Activated CD4-positive, alpha-beta memory T cell treated with anti-CD3 and anti-CD28 coated beads for 36 hours (primary cell): Measurements from ENCODE around the gene ARHGAP1. TPM values are rescaled to one million over a fixed set of nuclear protein-coding genes. Genes with fewer than 3 reads are reported as not detected.

Experiments used
- CTCF ChIA-PET: fragments of 350-600 bp; sonication (Branson Sonifier 250); formaldehyde crosslinking; loops from one replicate; lab custom pipeline; 2021; ENCODE audit warnings: antibody characterized with exemption, inconsistent platforms; lab: Charles Lee
- POLR2A ChIA-PET: fragments of 350-600 bp; sonication (Branson Sonifier 250); formaldehyde crosslinking; loops from one replicate; lab custom pipeline; 2021; ENCODE audit warnings: antibody characterized with exemption; lab: Charles Lee
- DNase-seq: peaks from one replicate; pipeline ENCODE4 v3.0.0-alpha.2; 2020
- H3K27ac Mint-ChIP-seq: one replicate; pipeline ENCODE4 v1.8.0; 2021; ENCODE audit warnings: mixed read lengths
- H3K27me3 Mint-ChIP-seq: one replicate; pipeline ENCODE4 v1.8.0; 2021; ENCODE audit warnings: mixed read lengths
- H3K36me3 Mint-ChIP-seq: one replicate; pipeline ENCODE4 v1.8.0; 2021; ENCODE audit warnings: mixed read lengths
- H3K4me1 Mint-ChIP-seq: one replicate; pipeline ENCODE4 v1.8.0; 2021; ENCODE audit warnings: low read depth, mixed read lengths
- H3K4me3 Mint-ChIP-seq: one replicate; pipeline ENCODE4 v1.8.0; 2021; ENCODE audit warnings: mild to moderate bottlenecking, mixed read lengths
- H3K9me3 Mint-ChIP-seq: one replicate; pipeline ENCODE4 v1.8.0; 2021; ENCODE audit warnings: mixed read lengths
- intact Hi-C: fragments of 100-400 bp; cut with micrococcal nuclease; formaldehyde crosslinking; loops from one replicate; pipeline ENCODE4 v1.15.1; 2023
- total RNA-seq, 2 experiments: library from RNA; stranded (reverse); gene quantifications; one replicate each; pipeline ENCODE4 v1.2.3, GENCODE V29; 2021

Gene ARHGAP1
- total RNA-seq, 2 experiments from 2014 or later = 45.8 to 46.2 TPM

GRCh38 chr11:46682773-46683752 lies 17.4 kb downstream of the ARHGAP1 start:
- intact Hi-C loops = no loop called here
- Mint-ChIP-seq H3K27me3 (no peaks in the 10 kb centered on the region), H3K27ac (no peak overlapping the region), H3K4me3 (no peak overlapping the region), H3K36me3 (peaks cover 23% of the 10 kb centered on the region), H3K4me1 (peaks cover 2% of the 10 kb centered on the region), H3K9me3 (no peaks in the 10 kb centered on the region)
- ChIA-PET CTCF (interaction anchor here (1.4 kb wide), 1 partner anchor 12 kb away, joined by 3 read pairs; no protein-coding TSS in a partner anchor), POLR2A (interaction anchor here (0.7 kb wide), 1 partner anchor 16 kb away, joined by 3 read pairs; no protein-coding TSS in a partner anchor)
- DNase-seq = no peak

GRCh38 chr11:46681814-46682213 lies 18.6 kb downstream of the ARHGAP1 start:
- CTCF ChIA-PET = no interaction called here
- intact Hi-C loops = no loop called here
- POLR2A ChIA-PET = no interaction called here
- peaks cover 10% of the 10 kb centered on the region for H3K4me1 Mint-ChIP-seq
- no peaks in the 10 kb centered on the region for H3K9me3 Mint-ChIP-seq
- no peak overlapping the region for H3K27ac Mint-ChIP-seq
- no peaks in the 10 kb centered on the region for H3K27me3 Mint-ChIP-seq
- no peak overlapping the region for H3K4me3 Mint-ChIP-seq
- no peak for DNase-seq
- peaks cover 13% of the 10 kb centered on the region for H3K36me3 Mint-ChIP-seq

GRCh38 chr11:46680815-46681214 lies 19.6 kb downstream of the ARHGAP1 start:
- no peak for DNase-seq
- no peaks in the 10 kb centered on the region for H3K27me3 Mint-ChIP-seq
- POLR2A ChIA-PET = no interaction called here
- H3K27ac Mint-ChIP-seq = no peak overlapping the region
- CTCF ChIA-PET = interaction anchor here (0.5 kb wide), 1 partner anchor 11 kb away, joined by 3 read pairs; no protein-coding TSS in a partner anchor
- peaks cover 16% of the 10 kb centered on the region for H3K4me1 Mint-ChIP-seq
- intact Hi-C loops = no loop called here
- H3K36me3 Mint-ChIP-seq = peaks cover 11% of the 10 kb centered on the region
- H3K4me3 Mint-ChIP-seq = no peak overlapping the region
- no peaks in the 10 kb centered on the region for H3K9me3 Mint-ChIP-seq

GRCh38 chr11:46680164-46680760 lies 20.2 kb downstream of the ARHGAP1 start:
- Mint-ChIP-seq H3K27ac (no peak overlapping the region), H3K27me3 (no peaks in the 10 kb centered on the region), H3K36me3 (peaks cover 11% of the 10 kb centered on the region), H3K4me3 (no peak overlapping the region), H3K4me1 (peaks cover 21% of the 10 kb centered on the region), H3K9me3 (no peaks in the 10 kb centered on the region)
- DNase-seq = no peak
- CTCF ChIA-PET = no interaction called here
- POLR2A ChIA-PET = no interaction called here
- intact Hi-C loops = no loop called here

GRCh38 chr11:46679241-46680163 lies 20.9 kb downstream of the ARHGAP1 start:
- Mint-ChIP-seq H3K27ac (no peak overlapping the region), H3K27me3 (no peaks in the 10 kb centered on the region), H3K4me3 (no peak overlapping the region), H3K4me1 (peaks cover 29% of the 10 kb centered on the region), H3K36me3 (peaks cover 11% of the 10 kb centered on the region), H3K9me3 (no peaks in the 10 kb centered on the region)
- ChIA-PET POLR2A (no interaction called here), CTCF (no interaction called here)
- DNase-seq = no peak
- intact Hi-C loops = no loop called here

- Mint-ChIP-seq H3K36me3 (peaks cover 11% of the 10 kb centered on the region), H3K4me1 (peaks cover 37% of the 10 kb centered on the region), H3K9me3 (no peaks in the 10 kb centered on the region), H3K27me3 (no peaks in the 10 kb centered on the region), H3K4me3 (no peak overlapping the region), H3K27ac (no peak overlapping the region)
- intact Hi-C loops = no loop called here
- CTCF ChIA-PET = no interaction called here
- POLR2A ChIA-PET = no interaction called here
- no peak for DNase-seq
Measured at GRCh38 chr11:46678741-46679130, 21.7 kb downstream of the ARHGAP1 start.

GRCh38 chr11:46677991-46678740 lies 22.3 kb downstream of the ARHGAP1 start:
- H3K36me3 Mint-ChIP-seq = peaks cover 11% of the 10 kb centered on the region
- ChIA-PET POLR2A (no interaction called here), CTCF (no interaction called here)
- no peak overlapping the region for H3K4me3 Mint-ChIP-seq
- H3K27me3 Mint-ChIP-seq = no peaks in the 10 kb centered on the region
- H3K4me1 Mint-ChIP-seq = peaks cover 42% of the 10 kb centered on the region
- no peak for DNase-seq
- no peaks in the 10 kb centered on the region for H3K9me3 Mint-ChIP-seq
- no peak overlapping the region for H3K27ac Mint-ChIP-seq
- intact Hi-C loops = no loop called here

DNA sequence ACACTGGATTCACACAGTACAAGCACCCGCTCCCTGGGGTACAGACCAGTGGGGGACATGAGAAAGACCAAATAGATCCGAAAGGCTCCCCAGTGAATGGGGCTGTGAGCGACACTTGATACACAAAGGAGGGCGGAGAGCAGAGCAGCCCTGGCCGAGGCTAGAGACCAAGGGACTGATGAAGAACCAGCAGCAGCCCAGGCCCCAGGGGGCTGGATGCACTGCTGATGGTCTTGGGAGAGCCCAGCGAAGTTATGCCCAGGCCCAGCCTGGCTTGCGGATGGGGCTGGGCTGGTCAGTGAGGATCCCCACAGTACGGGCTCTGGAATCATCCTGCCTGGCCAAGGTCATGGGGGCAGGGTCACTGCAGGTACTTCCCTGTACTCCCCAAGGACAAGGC lies 23.2 kb downstream of the ARHGAP1 start:
- intact Hi-C loops = no loop called here
- no peak overlapping the region for H3K4me3 Mint-ChIP-seq
- H3K4me1 Mint-ChIP-seq = peaks cover 51% of the 10 kb centered on the region
- no peak for DNase-seq
- ChIA-PET POLR2A (no interaction called here), CTCF (no interaction called here)
- H3K27me3 Mint-ChIP-seq = no peaks in the 10 kb centered on the region
- peaks cover 13% of the 10 kb centered on the region for H3K36me3 Mint-ChIP-seq
- peak overlapping the region; percentile 53 for H3K27ac Mint-ChIP-seq
- H3K9me3 Mint-ChIP-seq = no peaks in the 10 kb centered on the region

DNA sequence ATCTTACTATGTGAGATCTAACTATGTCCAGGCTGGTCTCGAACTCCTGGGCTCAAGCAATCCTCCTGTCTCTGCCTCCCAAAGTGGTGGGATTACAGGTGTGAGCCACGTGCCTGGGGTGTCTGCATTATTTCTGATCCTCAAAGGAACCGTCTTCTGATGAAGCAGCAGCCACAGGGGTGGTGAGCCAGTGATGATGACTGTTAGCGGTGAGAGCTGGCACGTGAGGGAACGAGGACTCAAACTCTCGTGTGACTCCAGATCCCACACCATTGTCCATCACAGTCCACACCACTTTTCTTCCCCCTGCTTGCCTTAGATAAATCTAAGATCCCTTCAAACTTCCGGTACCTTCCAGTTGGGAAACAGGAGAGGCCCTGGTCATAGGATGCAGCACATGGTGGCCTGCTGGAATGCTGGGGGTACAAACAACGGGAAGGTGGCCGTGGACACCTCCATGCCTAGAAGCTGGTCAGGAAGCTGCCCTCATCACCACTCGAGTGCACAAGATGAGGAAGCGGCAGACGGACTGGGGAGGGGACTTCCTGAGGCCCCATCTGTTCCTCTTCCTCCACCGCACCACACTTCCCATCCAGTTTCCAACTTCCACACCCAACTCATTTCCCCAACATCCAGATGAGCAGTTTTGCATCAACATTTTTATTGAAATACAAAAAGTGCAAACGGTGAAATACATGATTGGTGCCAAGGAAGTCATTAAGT lies 23.8 kb downstream of the ARHGAP1 start:
- Mint-ChIP-seq H3K4me3 (no peak overlapping the region), H3K4me1 (peaks cover 57% of the 10 kb centered on the region), H3K36me3 (peaks cover 16% of the 10 kb centered on the region), H3K9me3 (no peaks in the 10 kb centered on the region), H3K27ac (peak overlapping the region; percentile 53), H3K27me3 (no peaks in the 10 kb centered on the region)
- no peak for DNase-seq
- CTCF ChIA-PET = no interaction called here
- POLR2A ChIA-PET = no interaction called here
- intact Hi-C loops = no loop called here

DNA sequence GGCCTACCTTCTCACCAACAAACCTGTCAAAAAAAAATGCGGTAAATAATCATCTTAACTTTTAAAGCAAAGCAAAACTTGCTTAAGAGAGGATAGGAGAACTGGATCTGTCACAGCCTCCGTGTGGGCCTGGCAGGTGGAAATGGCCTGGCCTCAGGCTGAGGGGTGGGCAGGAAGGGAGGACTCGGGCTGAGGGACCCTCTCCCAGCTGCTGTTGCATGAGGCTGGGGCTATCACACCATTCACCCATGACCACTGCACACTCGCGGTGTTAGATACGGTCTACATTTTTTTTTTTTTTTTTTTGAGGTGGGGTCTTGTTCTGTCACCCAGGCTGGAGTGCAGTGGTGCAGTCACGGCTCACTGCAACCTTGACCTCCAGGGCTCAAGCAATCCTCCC lies 24.5 kb downstream of the ARHGAP1 start:
- Mint-ChIP-seq H3K36me3 (peaks cover 19% of the 10 kb centered on the region), H3K27me3 (no peaks in the 10 kb centered on the region), H3K4me1 (peaks cover 64% of the 10 kb centered on the region), H3K9me3 (no peaks in the 10 kb centered on the region), H3K4me3 (no peak overlapping the region), H3K27ac (peak overlapping the region; percentile 54)
- DNase-seq = no peak
- ChIA-PET POLR2A (interaction anchor here (0.6 kb wide), 1 partner anchor 9 kb away, joined by 3 read pairs; no protein-coding TSS in a partner anchor), CTCF (interaction anchor here (1.4 kb wide), 1 partner anchor 186 kb away, joined by 3 read pairs; no protein-coding TSS in a partner anchor)
- intact Hi-C loops = no loop called here
